ENCODE data around the gene CEP295NL. TPM values are rescaled to one million over a fixed set of nuclear protein-coding genes. Genes with fewer than 3 reads are reported as not detected.
"Not testable (repeated sequence)": the region's sequence is repeated elsewhere in the genome, so short reads cannot be mapped to it uniquely, and the experiment has no call there.

CEP295NL gene
- 0.33 TPM for polyA plus RNA-seq (2013, experiment 1 of 2)
- 0.40 TPM for polyA plus RNA-seq (2013, experiment 2 of 2)

- 83 to 84% methylated on average over 16 of the region's 17 CpGs for WGBS, 2 experiments (ENCODE audit: insufficient coverage in 2 of 2)
- peak within 1 kb of the TSS; percentile 23 for H3K27ac ChIP-seq (ENCODE audit: low read depth, low read length, severe bottlenecking)
- no peak within 1 kb of the TSS for H3K4me3 ChIP-seq (ENCODE audit: extremely low read depth, insufficient read depth, low read length, poor library complexity, severe bottlenecking)
- peaks cover 8% of the 10 kb centered on the region for H3K4me1 ChIP-seq (ENCODE audit: control insufficient read depth, insufficient read depth, low read length, poor library complexity, severe bottlenecking)
- no peaks in the 10 kb centered on the region for H3K9me3 ChIP-seq (ENCODE audit: control insufficient read depth, low read length)
- H3K36me3 ChIP-seq (ENCODE audit: control insufficient read depth, insufficient read depth, low read length): peaks cover 15% of the 10 kb centered on the region
These were observed at the start of gene CEP295NL for GRCh38 chr17:78903101-78903779. CEP295NL (minus strand) TSS chr17:78903201; CDS start chr17:78901828, 1,373 bp downstream.

- no peak overlapping the region for H3K27ac ChIP-seq (ENCODE audit: low read depth, low read length, severe bottlenecking)
- H3K9me3 ChIP-seq (ENCODE audit: control insufficient read depth, low read length): peaks cover 15% of the 10 kb centered on the region
- 93 to 96% methylated on average over 6 to 9 of the region's 10 CpGs for WGBS, 2 experiments (ENCODE audit: insufficient coverage in 2 of 2)
These were observed 49.7 kb upstream of the CEP295NL start for GRCh38 chr17:78952706-78953105.

DNA sequence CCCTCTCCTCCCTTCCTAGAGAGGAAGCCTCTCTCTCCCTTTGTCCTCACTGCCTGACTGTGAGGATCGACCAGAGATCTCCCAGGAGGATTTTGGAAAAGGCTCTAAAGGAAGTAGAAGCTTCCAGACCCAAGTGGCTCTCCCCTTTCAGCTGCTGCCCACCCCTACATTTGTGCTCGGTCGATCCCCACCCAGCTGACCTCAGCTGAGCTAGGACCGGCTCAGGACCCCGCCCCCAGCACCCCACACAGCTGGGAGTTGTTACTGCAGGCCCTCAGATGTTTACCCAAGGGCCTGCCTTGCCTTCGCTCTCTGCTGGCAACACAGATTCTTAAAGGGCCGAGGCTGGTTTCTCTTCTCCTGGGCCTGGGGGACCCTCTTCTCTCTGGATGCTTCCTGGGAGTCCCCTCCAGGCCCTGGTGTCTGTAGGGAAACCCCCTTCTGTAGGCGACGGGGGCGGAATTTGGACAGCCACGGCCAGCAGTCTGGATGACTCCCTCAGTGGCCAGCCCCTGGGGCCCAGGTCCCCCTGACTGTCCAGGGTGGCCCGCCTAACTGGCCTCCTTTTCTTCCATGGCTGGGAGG is 49.1 kb upstream of the CEP295NL start:
- Histone ChIP-seq H3K27ac (ENCODE audit: low read depth, low read length, severe bottlenecking) (no peak overlapping the region), H3K9me3 (ENCODE audit: control insufficient read depth, low read length) (peaks cover 15% of the 10 kb centered on the region), H3K4me3 (ENCODE audit: extremely low read depth, insufficient read depth, low read length, poor library complexity, severe bottlenecking) (no peak overlapping the region), H3K4me1 (ENCODE audit: control insufficient read depth, insufficient read depth, low read length, poor library complexity, severe bottlenecking) (peaks cover 13% of the 10 kb centered on the region), H3K36me3 (ENCODE audit: control insufficient read depth, insufficient read depth, low read length) (no peaks in the 10 kb centered on the region)
- 80 to 82% methylated on average over 10 to 11 of the region's 12 CpGs for WGBS, 2 experiments (ENCODE audit: insufficient coverage in 2 of 2)

More at GRCh38 chr17:78952706-78953105, 49.7 kb upstream of the CEP295NL start:
- Histone ChIP-seq H3K4me3 (ENCODE audit: extremely low read depth, insufficient read depth, low read length, poor library complexity, severe bottlenecking) (no peak overlapping the region), H3K4me1 (ENCODE audit: control insufficient read depth, insufficient read depth, low read length, poor library complexity, severe bottlenecking) (peaks cover 9% of the 10 kb centered on the region), H3K36me3 (ENCODE audit: control insufficient read depth, insufficient read depth, low read length) (no peaks in the 10 kb centered on the region)

GRCh38 chr17:78950870-78951269 is 47.9 kb upstream of the CEP295NL start:
- no peaks in the 10 kb centered on the region for H3K36me3 ChIP-seq (ENCODE audit: control insufficient read depth, insufficient read depth, low read length)
- peaks cover 15% of the 10 kb centered on the region for H3K9me3 ChIP-seq (ENCODE audit: control insufficient read depth, low read length)
- 83 to 100% methylated on average over 1 to 2 of the region's 2 CpGs for WGBS, 2 experiments (ENCODE audit: insufficient coverage in 2 of 2)
- no peak overlapping the region for H3K27ac ChIP-seq (ENCODE audit: low read depth, low read length, severe bottlenecking)
- H3K4me1 ChIP-seq (ENCODE audit: control insufficient read depth, insufficient read depth, low read length, poor library complexity, severe bottlenecking): peaks cover 13% of the 10 kb centered on the region
- H3K4me3 ChIP-seq (ENCODE audit: extremely low read depth, insufficient read depth, low read length, poor library complexity, severe bottlenecking): no peak overlapping the region

GRCh38 chr17:78947235-78948149 is 44.5 kb upstream of the CEP295NL start:
- peaks cover 11% of the 10 kb centered on the region for H3K4me1 ChIP-seq (ENCODE audit: control insufficient read depth, insufficient read depth, low read length, poor library complexity, severe bottlenecking)
- H3K9me3 ChIP-seq (ENCODE audit: control insufficient read depth, low read length): peaks cover 15% of the 10 kb centered on the region
- H3K27ac ChIP-seq (ENCODE audit: low read depth, low read length, severe bottlenecking): no peak overlapping the region
- no peaks in the 10 kb centered on the region for H3K36me3 ChIP-seq (ENCODE audit: control insufficient read depth, insufficient read depth, low read length)
- WGBS, 2 experiments (ENCODE audit: insufficient coverage in 2 of 2): 82 to 84% methylated on average over 14 to 15 of the region's 18 CpGs
- no peak overlapping the region for H3K4me3 ChIP-seq (ENCODE audit: extremely low read depth, insufficient read depth, low read length, poor library complexity, severe bottlenecking)

DNA sequence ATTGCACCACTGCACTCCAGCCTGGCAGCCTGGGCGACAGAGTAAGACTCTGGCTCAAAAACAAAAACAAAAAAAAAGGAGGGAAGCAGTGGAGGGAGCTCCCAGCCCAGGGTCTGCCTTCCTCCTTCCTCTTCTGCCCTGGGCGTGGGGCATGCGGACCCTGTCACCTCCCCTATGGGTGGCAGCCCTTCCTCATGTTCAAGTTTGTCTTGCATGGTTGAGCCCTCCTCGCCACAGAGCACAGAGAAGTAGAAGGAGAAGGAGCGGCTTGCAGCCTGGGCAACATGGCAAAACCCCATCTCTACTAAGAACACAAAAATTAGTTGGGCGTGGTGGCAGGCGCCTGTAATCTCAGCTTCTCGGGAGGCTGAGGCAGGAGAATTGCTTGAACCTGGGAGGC is 43.6 kb upstream of the CEP295NL start:
- Histone ChIP-seq H3K4me3 (ENCODE audit: extremely low read depth, insufficient read depth, low read length, poor library complexity, severe bottlenecking) (no peak overlapping the region), H3K27ac (ENCODE audit: low read depth, low read length, severe bottlenecking) (no peak overlapping the region), H3K9me3 (ENCODE audit: control insufficient read depth, low read length) (peaks cover 15% of the 10 kb centered on the region), H3K36me3 (ENCODE audit: control insufficient read depth, insufficient read depth, low read length) (no peaks in the 10 kb centered on the region), H3K4me1 (ENCODE audit: control insufficient read depth, insufficient read depth, low read length, poor library complexity, severe bottlenecking) (peaks cover 6% of the 10 kb centered on the region)
- 100% methylated on average over 1 to 5 of the region's 8 CpGs for WGBS, 2 experiments (ENCODE audit: insufficient coverage in 2 of 2)

DNA sequence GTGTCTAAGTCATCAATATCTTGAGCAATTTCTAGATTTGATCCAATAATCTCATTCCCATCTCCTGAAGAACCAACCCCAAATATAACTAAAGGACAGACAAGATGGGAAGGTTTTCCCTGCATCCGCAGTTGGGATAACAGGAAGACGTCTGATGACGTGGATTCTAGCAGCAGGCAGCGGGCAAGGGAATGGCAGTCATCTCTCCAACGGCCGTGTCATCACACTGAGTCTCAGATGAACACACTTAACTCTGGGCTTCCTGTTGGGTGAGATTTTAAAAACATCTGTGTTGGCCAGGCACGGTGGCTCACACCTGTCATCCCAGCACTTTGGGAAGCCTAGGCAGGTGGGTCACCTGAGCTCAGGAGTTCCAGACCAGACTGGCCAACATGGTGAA is 43.1 kb upstream of the CEP295NL start:
- Histone ChIP-seq H3K4me1 (ENCODE audit: control insufficient read depth, insufficient read depth, low read length, poor library complexity, severe bottlenecking) (peaks cover 6% of the 10 kb centered on the region), H3K36me3 (ENCODE audit: control insufficient read depth, insufficient read depth, low read length) (no peaks in the 10 kb centered on the region), H3K27ac (ENCODE audit: low read depth, low read length, severe bottlenecking) (no peak overlapping the region), H3K4me3 (ENCODE audit: extremely low read depth, insufficient read depth, low read length, poor library complexity, severe bottlenecking) (no peak overlapping the region), H3K9me3 (ENCODE audit: control insufficient read depth, low read length) (peaks cover 13% of the 10 kb centered on the region)
- 91 to 94% methylated on average over 7 of the region's 7 CpGs for WGBS, 2 experiments (ENCODE audit: insufficient coverage in 2 of 2)

DNA sequence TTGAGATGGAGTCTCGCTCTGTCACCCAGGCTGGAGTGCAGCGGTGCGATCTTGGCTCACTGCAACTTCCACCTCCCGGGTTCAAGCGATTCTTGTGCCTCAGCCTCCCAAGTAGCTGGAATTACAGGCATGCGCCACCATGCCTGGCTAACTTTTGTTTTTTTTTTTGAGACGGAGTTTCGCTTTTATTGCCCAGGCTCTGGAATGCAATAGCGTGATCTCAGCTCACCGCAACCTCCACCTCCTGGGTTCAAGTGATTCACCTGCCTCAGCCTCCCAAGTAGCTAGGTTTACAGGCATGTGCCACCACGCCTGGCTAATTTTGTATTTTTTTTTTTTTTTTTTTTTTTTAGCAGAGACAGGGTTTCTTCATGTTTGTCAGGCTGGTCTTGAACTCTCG is 42.5 kb upstream of the CEP295NL start:
- not testable (repeated sequence) for H3K4me1 ChIP-seq (ENCODE audit: control insufficient read depth, insufficient read depth, low read length, poor library complexity, severe bottlenecking); H3K4me3 ChIP-seq (ENCODE audit: extremely low read depth, insufficient read depth, low read length, poor library complexity, severe bottlenecking); H3K36me3 ChIP-seq (ENCODE audit: control insufficient read depth, insufficient read depth, low read length); H3K9me3 ChIP-seq (ENCODE audit: control insufficient read depth, low read length); H3K27ac ChIP-seq (ENCODE audit: low read depth, low read length, severe bottlenecking)
- WGBS, 2 experiments (ENCODE audit: insufficient coverage in 2 of 2): 91 to 93% methylated on average over 11 of the region's 12 CpGs

DNA sequence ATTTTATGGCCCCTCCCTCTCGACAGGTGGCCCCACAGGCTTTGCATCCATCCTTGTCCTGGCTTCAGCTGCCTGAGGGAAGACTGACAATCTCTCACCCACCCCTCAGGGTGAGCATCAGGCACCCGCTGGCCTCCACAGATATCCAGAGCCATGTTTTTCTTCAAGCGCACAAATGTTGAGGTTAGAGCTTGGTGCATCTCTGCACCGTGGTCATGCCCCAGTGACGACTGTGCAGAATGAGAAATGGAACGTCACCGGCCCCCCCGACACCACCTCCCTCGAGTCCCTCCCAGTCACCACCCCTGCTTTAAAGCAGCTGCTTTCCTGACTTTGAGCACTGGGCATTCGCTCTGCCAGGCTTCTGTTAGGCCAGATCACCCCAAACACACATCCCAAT is 42.0 kb upstream of the CEP295NL start:
- H3K9me3 ChIP-seq (ENCODE audit: control insufficient read depth, low read length): peaks cover under 1% of the 10 kb centered on the region
- H3K4me1 ChIP-seq (ENCODE audit: control insufficient read depth, insufficient read depth, low read length, poor library complexity, severe bottlenecking): peaks cover 13% of the 10 kb centered on the region
- no peaks in the 10 kb centered on the region for H3K36me3 ChIP-seq (ENCODE audit: control insufficient read depth, insufficient read depth, low read length)
- H3K4me3 ChIP-seq (ENCODE audit: extremely low read depth, insufficient read depth, low read length, poor library complexity, severe bottlenecking): no peak overlapping the region
- WGBS, 2 experiments (ENCODE audit: insufficient coverage in 2 of 2): 84 to 92% methylated on average over 9 of the region's 10 CpGs
- no peak overlapping the region for H3K27ac ChIP-seq (ENCODE audit: low read depth, low read length, severe bottlenecking)

- no peaks in the 10 kb centered on the region for H3K9me3 ChIP-seq (ENCODE audit: control insufficient read depth, low read length)
- H3K36me3 ChIP-seq (ENCODE audit: control insufficient read depth, insufficient read depth, low read length): no peaks in the 10 kb centered on the region
- no peak overlapping the region for H3K4me3 ChIP-seq (ENCODE audit: extremely low read depth, insufficient read depth, low read length, poor library complexity, severe bottlenecking)
- 50 to 96% methylated on average over 1 to 6 of the region's 7 CpGs for WGBS, 2 experiments (ENCODE audit: insufficient coverage in 2 of 2)
- no peak overlapping the region for H3K27ac ChIP-seq (ENCODE audit: low read depth, low read length, severe bottlenecking)
- peaks cover 22% of the 10 kb centered on the region for H3K4me1 ChIP-seq (ENCODE audit: control insufficient read depth, insufficient read depth, low read length, poor library complexity, severe bottlenecking)
These were observed 41.0 kb upstream of the CEP295NL start for GRCh38 chr17:78944026-78944425.
